Nephron (organoid): Measurements from ENCODE around the gene AFAP1L1.

ENCODE experiments used
- H3K27ac Mint-ChIP-seq, 3 experiments: 2 replicates each; pipeline ENCODE4 v1.8.0; 2020; ENCODE audit warnings: mixed read lengths in 3 of 3, mild to moderate bottlenecking in 2 of 3, moderate library complexity in 1 of 3
- H3K27me3 Mint-ChIP-seq: 2 replicates; pipeline ENCODE4 v1.8.0; 2021; ENCODE audit warnings: low read depth, mild to moderate bottlenecking, moderate library complexity, mixed read lengths
- H3K36me3 Mint-ChIP-seq: 2 replicates; pipeline ENCODE4 v1.8.0; 2020; ENCODE audit warnings: low read depth, mixed read lengths
- H3K4me1 Mint-ChIP-seq: 2 replicates; pipeline ENCODE4 v1.8.0; 2020; ENCODE audit warnings: mixed read lengths
- H3K4me3 Mint-ChIP-seq, 3 experiments: 2 replicates each; pipeline ENCODE4 v1.8.0; 2020; ENCODE audit warnings: mild to moderate bottlenecking in 3 of 3, mixed read lengths in 3 of 3, moderate library complexity in 2 of 3
- H3K9me3 Mint-ChIP-seq: 2 replicates; pipeline ENCODE4 v1.8.0; 2020; ENCODE audit warnings: mixed read lengths
- CTCF ChIP-seq, 3 experiments: fragments of 200-600 bp; sonication (generic); IDR thresholded peaks; one replicate each; pipeline ENCODE4 v1.5.0; 2021; ENCODE audit warnings: antibody characterized with exemption in 3 of 3; ENCODE audit not compliant: unreplicated experiment in 3 of 3

Gene AFAP1L1

GRCh38 chr5:149229298-149229937 is 42.2 kb upstream of the AFAP1L1 start:
- peaks cover 15% of the 10 kb centered on the region for H3K27me3 Mint-ChIP-seq
- peak overlapping the region; percentile 50 to 63 (median 63) for H3K27ac Mint-ChIP-seq
- peak overlapping the region in 2 of 3 experiments; percentile 67 to 80 for H3K4me3 Mint-ChIP-seq
- peaks cover 36% of the 10 kb centered on the region for H3K4me1 Mint-ChIP-seq
- TF ChIP-seq CTCF (IDR thresholded peaks at IDR 0.05; ENCODE audit: unreplicated experiment in 3 of 3): peak in 1 of 3 experiments; percentile 1
- H3K36me3 Mint-ChIP-seq: no peaks in the 10 kb centered on the region
- H3K9me3 Mint-ChIP-seq: no peaks in the 10 kb centered on the region

- H3K4me3 Mint-ChIP-seq: no peak overlapping the region
- H3K36me3 Mint-ChIP-seq: no peaks in the 10 kb centered on the region
- H3K27ac Mint-ChIP-seq: no peak overlapping the region
- peaks cover 50% of the 10 kb centered on the region for H3K27me3 Mint-ChIP-seq
- H3K4me1 Mint-ChIP-seq: peaks cover 35% of the 10 kb centered on the region
- H3K9me3 Mint-ChIP-seq: no peaks in the 10 kb centered on the region
- no peak for TF ChIP-seq CTCF (IDR thresholded peaks at IDR 0.05; ENCODE audit: unreplicated experiment in 3 of 3)
These were observed 35.8 kb upstream of the AFAP1L1 start for GRCh38 chr5:149235841-149236240.

GRCh38 chr5:149237662-149238061 is 34.0 kb upstream of the AFAP1L1 start:
- no peak overlapping the region for H3K27ac Mint-ChIP-seq
- peaks cover 64% of the 10 kb centered on the region for H3K27me3 Mint-ChIP-seq
- TF ChIP-seq CTCF (IDR thresholded peaks at IDR 0.05; ENCODE audit: unreplicated experiment in 3 of 3): no peak
- no peak overlapping the region for H3K4me3 Mint-ChIP-seq
- peaks cover 31% of the 10 kb centered on the region for H3K4me1 Mint-ChIP-seq
- H3K36me3 Mint-ChIP-seq: no peaks in the 10 kb centered on the region
- H3K9me3 Mint-ChIP-seq: no peaks in the 10 kb centered on the region

- H3K36me3 Mint-ChIP-seq: no peaks in the 10 kb centered on the region
- H3K27ac Mint-ChIP-seq: no peak overlapping the region
- peaks cover 23% of the 10 kb centered on the region for H3K4me1 Mint-ChIP-seq
- H3K9me3 Mint-ChIP-seq: no peaks in the 10 kb centered on the region
- no peak overlapping the region for H3K4me3 Mint-ChIP-seq
- no peak for TF ChIP-seq CTCF (IDR thresholded peaks at IDR 0.05; ENCODE audit: unreplicated experiment in 3 of 3)
- H3K27me3 Mint-ChIP-seq: peaks cover 63% of the 10 kb centered on the region
These were observed 33.1 kb upstream of the AFAP1L1 start for GRCh38 chr5:149238540-149238939.

- Mint-ChIP-seq H3K36me3 (no peaks in the 10 kb centered on the region), H3K4me3 (no peak overlapping the region), H3K4me1 (peaks cover 16% of the 10 kb centered on the region), H3K27me3 (peaks cover 53% of the 10 kb centered on the region), H3K27ac (no peak overlapping the region), H3K9me3 (no peaks in the 10 kb centered on the region)
- no peak for TF ChIP-seq CTCF (IDR thresholded peaks at IDR 0.05; ENCODE audit: unreplicated experiment in 3 of 3)
These were observed 31.7 kb upstream of the AFAP1L1 start for GRCh38 chr5:149239917-149240316.

GRCh38 chr5:149240354-149240998 is 31.2 kb upstream of the AFAP1L1 start:
- no peak overlapping the region for H3K4me3 Mint-ChIP-seq
- no peak for TF ChIP-seq CTCF (IDR thresholded peaks at IDR 0.05; ENCODE audit: unreplicated experiment in 3 of 3)
- H3K27me3 Mint-ChIP-seq: peaks cover 52% of the 10 kb centered on the region

More at GRCh38 chr5:149240354-149240998, 31.2 kb upstream of the AFAP1L1 start:
- Mint-ChIP-seq H3K4me1 (peaks cover 12% of the 10 kb centered on the region), H3K27ac (no peak overlapping the region), H3K36me3 (no peaks in the 10 kb centered on the region), H3K9me3 (no peaks in the 10 kb centered on the region)
